ENCODE measurements around the gene LGI2. TPM values are rescaled to one million over a fixed set of nuclear protein-coding genes. Genes with fewer than 3 reads are reported as not detected.

The LGI2 gene
- total RNA-seq, 1 experiment from 2014 or later = 0.43 TPM

GRCh38 chr4:24970191-24970590 is 60.6 kb downstream of the LGI2 start:
- Histone ChIP-seq H3K9me3 (ENCODE audit: low read depth, low read length, poor library complexity, severe bottlenecking) (peaks cover 5% of the 10 kb centered on the region), H3K36me3 (ENCODE audit: insufficient read depth, low read length, poor library complexity, severe bottlenecking) (no peaks in the 10 kb centered on the region), H3K27ac (ENCODE audit: low read depth, low read length, poor library complexity, severe bottlenecking) (no peak overlapping the region), H3K4me1 (ENCODE audit: insufficient read depth, low read length, poor library complexity, severe bottlenecking) (no peaks in the 10 kb centered on the region), H3K27me3 (replicated peaks; ENCODE audit: insufficient read depth, low read depth, low read length, poor library complexity) (no peaks in the 10 kb centered on the region), H3K4me3 (ENCODE audit: low read depth, low read length, poor library complexity, severe bottlenecking) (no peak overlapping the region)
- no peak for DNase-seq (ENCODE audit: low spot score)
- ChIA-PET POLR2A (ENCODE audit: low non-redundant PET) (no interaction called here), CTCF (no interaction called here)
- intact Hi-C loops (cut with micrococcal nuclease; ENCODE audit: unreplicated experiment) = no loop called here
- TF ChIP-seq CTCF (conservative IDR thresholded peaks at IDR 0.05; ENCODE audit: low read depth, low read length) (no peak), EZH2 (IDR thresholded peaks at IDR 0.05; ENCODE audit: borderline replicate concordance, low read depth, low read length, poor library complexity, severe bottlenecking) (no peak)
- no TSS peak for BruUV-seq (replicated peaks)

GRCh38 chr4:24969486-24969885 is 61.3 kb downstream of the LGI2 start:
- peaks cover 10% of the 10 kb centered on the region for H3K9me3 ChIP-seq (ENCODE audit: low read depth, low read length, poor library complexity, severe bottlenecking)
- no peak overlapping the region for H3K27ac ChIP-seq (ENCODE audit: low read depth, low read length, poor library complexity, severe bottlenecking)
- no peaks in the 10 kb centered on the region for H3K36me3 ChIP-seq (ENCODE audit: insufficient read depth, low read length, poor library complexity, severe bottlenecking)
- DNase-seq (ENCODE audit: low spot score) = no peak
- H3K4me1 ChIP-seq (ENCODE audit: insufficient read depth, low read length, poor library complexity, severe bottlenecking) = no peaks in the 10 kb centered on the region
- BruUV-seq (replicated peaks) = no TSS peak
- no peak overlapping the region for H3K4me3 ChIP-seq (ENCODE audit: low read depth, low read length, poor library complexity, severe bottlenecking)
- intact Hi-C loops (cut with micrococcal nuclease; ENCODE audit: unreplicated experiment) = no loop called here
- ChIA-PET CTCF (no interaction called here), POLR2A (ENCODE audit: low non-redundant PET) (no interaction called here)
- TF ChIP-seq EZH2 (IDR thresholded peaks at IDR 0.05; ENCODE audit: borderline replicate concordance, low read depth, low read length, poor library complexity, severe bottlenecking) (no peak), CTCF (conservative IDR thresholded peaks at IDR 0.05; ENCODE audit: low read depth, low read length) (no peak)
- no peaks in the 10 kb centered on the region for H3K27me3 ChIP-seq (replicated peaks; ENCODE audit: insufficient read depth, low read depth, low read length, poor library complexity)

- H3K27me3 ChIP-seq (replicated peaks; ENCODE audit: insufficient read depth, low read depth, low read length, poor library complexity) = no peaks in the 10 kb centered on the region
- TF ChIP-seq CTCF (conservative IDR thresholded peaks at IDR 0.05; ENCODE audit: low read depth, low read length) (no peak), EZH2 (IDR thresholded peaks at IDR 0.05; ENCODE audit: borderline replicate concordance, low read depth, low read length, poor library complexity, severe bottlenecking) (no peak)
- no peaks in the 10 kb centered on the region for H3K36me3 ChIP-seq (ENCODE audit: insufficient read depth, low read length, poor library complexity, severe bottlenecking)
- no peak overlapping the region for H3K4me3 ChIP-seq (ENCODE audit: low read depth, low read length, poor library complexity, severe bottlenecking)
- H3K4me1 ChIP-seq (ENCODE audit: insufficient read depth, low read length, poor library complexity, severe bottlenecking) = no peaks in the 10 kb centered on the region
- ChIA-PET POLR2A (ENCODE audit: low non-redundant PET) (no interaction called here), CTCF (no interaction called here)
- no TSS peak for BruUV-seq (replicated peaks)
- intact Hi-C loops (cut with micrococcal nuclease; ENCODE audit: unreplicated experiment) = no loop called here
- no peak overlapping the region for H3K27ac ChIP-seq (ENCODE audit: low read depth, low read length, poor library complexity, severe bottlenecking)
- no peak for DNase-seq (ENCODE audit: low spot score)
- peaks cover 12% of the 10 kb centered on the region for H3K9me3 ChIP-seq (ENCODE audit: low read depth, low read length, poor library complexity, severe bottlenecking)
These were observed 61.8 kb downstream of the LGI2 start for GRCh38 chr4:24968992-24969391.

All from A673 (cell line).